Measurements from ENCODE around the gene ZNF70. TPM values are rescaled to one million over a fixed set of nuclear protein-coding genes. Genes with fewer than 3 reads are reported as not detected.

The ZNF70 gene
- total RNA-seq, 1 experiment from 2014 or later = 4.3 TPM

DNA sequence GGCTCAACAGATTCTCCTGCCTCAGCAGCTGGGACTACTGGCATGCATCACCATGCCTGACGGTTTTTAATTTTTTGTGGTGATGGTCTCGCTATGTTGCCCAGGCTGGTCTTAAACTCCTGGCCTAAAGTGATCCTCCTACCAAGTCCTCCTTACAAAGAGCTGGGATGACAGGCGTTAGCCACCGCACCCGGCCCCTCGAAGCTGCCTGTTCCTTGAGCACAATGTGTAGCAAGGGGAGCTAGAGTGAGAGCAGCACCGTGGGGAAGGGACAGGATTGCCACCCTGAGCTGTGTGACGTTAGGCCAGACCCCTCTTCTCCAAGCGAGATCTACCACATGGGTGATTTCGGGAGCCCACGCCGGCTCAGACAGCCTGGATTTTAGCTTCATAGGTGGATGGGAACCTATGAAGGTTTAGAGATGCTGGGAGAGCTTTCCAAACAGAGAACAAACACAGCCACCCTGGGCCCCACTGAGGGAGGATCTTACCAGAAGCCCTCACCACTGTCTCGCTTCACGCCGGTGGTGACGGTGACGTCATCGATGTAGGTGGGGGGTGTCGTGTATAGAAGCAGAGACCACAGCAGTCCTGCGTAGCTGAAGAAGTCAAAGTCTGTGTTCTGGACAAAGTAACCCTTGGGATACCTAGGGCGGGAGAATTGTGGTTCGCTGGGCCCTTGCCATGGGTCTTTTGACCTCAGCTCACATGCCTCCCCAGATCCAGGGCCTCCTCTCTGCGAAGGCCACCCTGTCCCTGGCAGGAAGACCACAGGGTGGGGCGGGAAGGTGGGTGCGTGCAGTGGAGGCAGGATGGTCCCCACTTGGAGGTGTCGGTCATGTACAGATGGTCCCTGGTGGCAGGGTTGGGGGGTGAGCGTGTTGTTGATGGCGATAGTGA, 37.0 kb downstream of the ZNF70 start:
- Histone ChIP-seq H3K27ac (no peak overlapping the region), H3K36me3 (peaks cover 52% of the 10 kb centered on the region), H3K4me1 (replicated peaks) (peaks cover 12% of the 10 kb centered on the region), H3K27me3 (replicated peaks) (no peaks in the 10 kb centered on the region), H3K9me3 (replicated peaks) (no peaks in the 10 kb centered on the region), H3K4me3 (no peak overlapping the region)
- DNase-seq (ENCODE audit: low read depth in 1 of 2, low spot score in 2 of 2) = no peak

- Histone ChIP-seq H3K9me3 (replicated peaks) (no peaks in the 10 kb centered on the region), H3K36me3 (peaks cover 66% of the 10 kb centered on the region), H3K4me1 (replicated peaks) (peaks cover 8% of the 10 kb centered on the region), H3K27ac (no peak overlapping the region), H3K4me3 (no peak overlapping the region), H3K27me3 (replicated peaks) (no peaks in the 10 kb centered on the region)
- no peak for DNase-seq (ENCODE audit: low read depth in 1 of 2, low spot score in 2 of 2)
These were observed 38.7 kb downstream of the ZNF70 start for GRCh38 chr22:23712256-23712655.

DNA sequence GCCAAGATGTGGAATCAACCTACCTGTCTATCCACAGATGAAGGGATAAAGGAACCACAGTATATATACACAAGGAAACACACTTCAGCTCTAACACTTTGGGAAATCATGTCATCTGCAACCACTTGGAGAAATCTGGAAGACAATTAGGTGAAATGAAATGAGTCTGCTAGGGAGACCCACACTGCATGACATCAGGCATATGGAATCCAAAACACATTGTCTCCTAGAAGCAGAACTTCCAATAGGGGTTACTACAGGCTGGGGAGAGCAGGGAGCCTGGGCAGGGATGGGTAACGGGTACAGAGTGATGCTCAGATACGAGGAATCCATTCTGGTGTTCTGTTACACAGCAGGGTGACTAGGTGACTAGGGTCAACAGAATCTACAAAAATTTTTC, 41.8 kb downstream of the ZNF70 start:
- Histone ChIP-seq H3K36me3 (peaks cover 83% of the 10 kb centered on the region), H3K4me3 (no peak overlapping the region), H3K9me3 (replicated peaks) (no peaks in the 10 kb centered on the region), H3K4me1 (replicated peaks) (no peaks in the 10 kb centered on the region), H3K27ac (no peak overlapping the region), H3K27me3 (replicated peaks) (no peaks in the 10 kb centered on the region)
- no peak for DNase-seq (ENCODE audit: low read depth in 1 of 2, low spot score in 2 of 2)

DNA sequence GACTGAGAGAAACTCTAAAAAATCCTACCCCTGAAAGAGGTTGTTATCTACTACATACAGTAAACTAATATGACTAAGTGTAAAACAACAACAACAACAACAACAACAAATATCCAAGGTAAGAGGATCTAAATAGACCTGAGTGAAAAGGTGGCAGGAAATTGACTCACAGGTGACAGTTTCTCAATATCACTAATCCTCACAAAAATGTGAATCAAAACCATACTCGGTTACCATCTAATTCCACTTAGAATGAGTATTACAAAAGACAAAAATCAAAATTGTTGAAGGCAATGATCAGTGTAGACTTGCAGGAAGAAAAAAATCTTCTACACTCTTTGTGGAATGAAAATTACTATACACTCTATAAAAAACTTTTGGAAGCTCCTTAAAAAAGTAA, 42.6 kb downstream of the ZNF70 start:
- no peak overlapping the region for H3K4me3 ChIP-seq

DNA sequence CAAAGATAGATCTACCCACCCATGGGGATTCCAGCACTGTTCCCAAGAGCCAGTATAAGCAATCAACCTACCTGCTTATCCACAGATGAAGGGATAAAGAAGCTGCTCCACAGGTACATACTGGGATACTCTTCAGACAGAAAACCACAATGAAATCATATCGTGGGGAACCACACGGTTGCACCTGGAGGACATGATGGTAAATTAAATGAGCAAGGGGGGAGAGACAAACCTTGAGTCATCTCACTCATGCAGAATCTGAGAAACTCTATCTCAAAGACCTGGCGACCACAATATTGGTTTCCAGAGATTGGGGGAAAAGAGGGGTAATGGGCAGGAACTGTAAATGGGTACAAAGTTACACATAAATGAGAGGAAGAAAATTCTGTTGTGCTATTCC, 45.6 kb downstream of the ZNF70 start:
- no peak overlapping the region for H3K27ac ChIP-seq
- DNase-seq (ENCODE audit: low read depth in 1 of 2, low spot score in 2 of 2) = no peak
- H3K4me1 ChIP-seq (replicated peaks) = no peaks in the 10 kb centered on the region; the same call in 1 of the 2 replicates
- H3K9me3 ChIP-seq (replicated peaks) = no peaks in the 10 kb centered on the region
- no peaks in the 10 kb centered on the region for H3K27me3 ChIP-seq (replicated peaks)
- H3K36me3 ChIP-seq = peaks cover 81% of the 10 kb centered on the region
- H3K4me3 ChIP-seq = no peak overlapping the region

More for the DNA sequence above, 42.6 kb downstream of the ZNF70 start:
- no peaks in the 10 kb centered on the region for H3K9me3 ChIP-seq (replicated peaks)
- H3K27me3 ChIP-seq (replicated peaks) = no peaks in the 10 kb centered on the region
- no peak overlapping the region for H3K27ac ChIP-seq
- peaks cover 78% of the 10 kb centered on the region for H3K36me3 ChIP-seq
- no peaks in the 10 kb centered on the region for H3K4me1 ChIP-seq (replicated peaks)
- no peak for DNase-seq (ENCODE audit: low read depth in 1 of 2, low spot score in 2 of 2)

- no peak overlapping the region for H3K4me3 ChIP-seq
- DNase-seq (ENCODE audit: low read depth in 1 of 2, low spot score in 2 of 2) = no peak
- peaks cover 81% of the 10 kb centered on the region for H3K36me3 ChIP-seq
- no peaks in the 10 kb centered on the region for H3K9me3 ChIP-seq (replicated peaks)
- H3K27ac ChIP-seq = no peak overlapping the region
- no peaks in the 10 kb centered on the region; the same call in 1 of the 2 replicates for H3K4me1 ChIP-seq (replicated peaks)
- no peaks in the 10 kb centered on the region for H3K27me3 ChIP-seq (replicated peaks)
These were observed 46.1 kb downstream of the ZNF70 start for GRCh38 chr22:23704829-23705228.

DNA sequence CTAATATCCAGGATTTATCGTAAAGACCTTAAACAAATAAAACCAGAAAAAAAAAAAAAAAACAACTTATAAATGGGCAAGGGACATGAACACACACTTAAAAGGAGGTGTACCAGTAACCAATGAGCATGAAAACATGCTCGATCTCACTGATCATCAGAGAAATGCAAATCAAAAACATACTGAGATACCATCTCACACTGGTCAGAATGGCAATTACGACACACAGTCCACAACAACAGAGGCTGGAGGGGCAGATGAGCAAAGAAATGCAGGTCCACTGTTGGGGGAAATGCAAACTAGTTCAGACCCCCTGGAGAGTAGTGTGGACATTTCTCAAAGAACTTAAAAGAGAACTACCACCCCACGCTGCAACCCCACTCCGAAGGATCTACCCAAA, 46.9 kb downstream of the ZNF70 start:
- Histone ChIP-seq H3K27ac (no peak overlapping the region), H3K27me3 (replicated peaks) (no peaks in the 10 kb centered on the region), H3K4me3 (no peak overlapping the region), H3K9me3 (replicated peaks) (no peaks in the 10 kb centered on the region), H3K4me1 (replicated peaks) (no peaks in the 10 kb centered on the region; the same call in 1 of the 2 replicates), H3K36me3 (peaks cover 73% of the 10 kb centered on the region)
- DNase-seq (ENCODE audit: low read depth in 1 of 2, low spot score in 2 of 2) = no peak

- no peak for DNase-seq (ENCODE audit: low read depth in 1 of 2, low spot score in 2 of 2)
- H3K9me3 ChIP-seq (replicated peaks) = no peaks in the 10 kb centered on the region
- no peaks in the 10 kb centered on the region; the same call in 1 of the 2 replicates for H3K4me1 ChIP-seq (replicated peaks)
These were observed 50.2 kb downstream of the ZNF70 start for GRCh38 chr22:23700706-23701105.

GRCh38 chr22:23698673-23699235, 52.2 kb downstream of the ZNF70 start:
- Histone ChIP-seq H3K27me3 (replicated peaks) (no peaks in the 10 kb centered on the region), H3K9me3 (replicated peaks) (no peaks in the 10 kb centered on the region), H3K27ac (no peak overlapping the region), H3K36me3 (peaks cover 46% of the 10 kb centered on the region), H3K4me3 (no peak overlapping the region), H3K4me1 (replicated peaks) (no peaks in the 10 kb centered on the region; the same call in 1 of the 2 replicates)
- no peak for DNase-seq (ENCODE audit: low read depth in 1 of 2, low spot score in 2 of 2)

More at GRCh38 chr22:23700706-23701105, 50.2 kb downstream of the ZNF70 start:
- Histone ChIP-seq H3K27ac (no peak overlapping the region), H3K36me3 (peaks cover 54% of the 10 kb centered on the region), H3K4me3 (no peak overlapping the region), H3K27me3 (replicated peaks) (no peaks in the 10 kb centered on the region)

DNA sequence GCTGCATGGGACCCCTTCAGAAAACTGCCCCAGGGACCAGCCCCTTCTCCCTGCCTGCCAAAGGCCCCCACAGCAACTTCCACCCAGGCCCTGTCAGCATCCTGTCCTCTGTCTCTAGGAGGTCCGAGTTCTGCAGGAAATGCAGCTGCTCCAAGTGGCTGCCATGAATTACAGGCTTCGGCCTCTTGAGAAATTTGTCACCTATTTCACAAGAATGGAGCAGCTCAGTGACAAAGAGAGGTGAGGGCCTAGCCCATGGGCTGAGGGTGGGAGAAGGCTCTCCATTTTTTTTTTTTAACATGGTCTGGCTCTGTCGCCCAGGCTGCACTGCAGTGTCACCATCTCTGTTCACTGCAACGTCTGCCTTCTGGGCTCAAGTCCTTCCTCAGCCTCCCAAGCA, 52.8 kb downstream of the ZNF70 start:
- no peaks in the 10 kb centered on the region for H3K9me3 ChIP-seq (replicated peaks)
- H3K4me3 ChIP-seq = no peak overlapping the region
- peaks cover 50% of the 10 kb centered on the region for H3K36me3 ChIP-seq
- no peak for DNase-seq (ENCODE audit: low read depth in 1 of 2, low spot score in 2 of 2)
- H3K27ac ChIP-seq = no peak overlapping the region
- no peaks in the 10 kb centered on the region for H3K27me3 ChIP-seq (replicated peaks)
- H3K4me1 ChIP-seq (replicated peaks) = no peaks in the 10 kb centered on the region; the same call in 1 of the 2 replicates

GRCh38 chr22:23697031-23697970, 53.6 kb downstream of the ZNF70 start:
- peaks cover 46% of the 10 kb centered on the region for H3K36me3 ChIP-seq
- DNase-seq (ENCODE audit: low read depth in 1 of 2, low spot score in 2 of 2) = no peak
- H3K9me3 ChIP-seq (replicated peaks) = no peaks in the 10 kb centered on the region
- no peaks in the 10 kb centered on the region; the same call in 1 of the 2 replicates for H3K4me1 ChIP-seq (replicated peaks)
- no peaks in the 10 kb centered on the region for H3K27me3 ChIP-seq (replicated peaks)
- no peak overlapping the region for H3K4me3 ChIP-seq
- H3K27ac ChIP-seq = no peak overlapping the region

GRCh38 chr22:23696326-23696851, 54.5 kb downstream of the ZNF70 start:
- Histone ChIP-seq H3K36me3 (peaks cover 37% of the 10 kb centered on the region), H3K4me3 (no peak overlapping the region), H3K27me3 (replicated peaks) (no peaks in the 10 kb centered on the region), H3K9me3 (replicated peaks) (no peaks in the 10 kb centered on the region), H3K27ac (no peak overlapping the region), H3K4me1 (replicated peaks) (no peaks in the 10 kb centered on the region; the same call in 1 of the 2 replicates)
- DNase-seq (ENCODE audit: low read depth in 1 of 2, low spot score in 2 of 2) = no peak

- H3K27me3 ChIP-seq (replicated peaks) = no peaks in the 10 kb centered on the region
- H3K27ac ChIP-seq = no peak overlapping the region
- peaks cover 31% of the 10 kb centered on the region for H3K36me3 ChIP-seq
- H3K9me3 ChIP-seq (replicated peaks) = no peaks in the 10 kb centered on the region
- H3K4me3 ChIP-seq = no peak overlapping the region
- DNase-seq (ENCODE audit: low read depth in 1 of 2, low spot score in 2 of 2) = no peak
- H3K4me1 ChIP-seq (replicated peaks) = no peaks in the 10 kb centered on the region
These were observed 55.2 kb downstream of the ZNF70 start for GRCh38 chr22:23695571-23696325.

Measured in SJSA1 (cell line).